HG03103 (cell line): ENCODE measurements around the gene UGT2B7.

ENCODE experiments used
- ATAC-seq: cut with Tn5 transposase; IDR thresholded peaks from one replicate; pipeline ENCODE4 v1.9.1; 2021; ENCODE audit warnings: low read depth; ENCODE audit not compliant: unreplicated experiment

Gene UGT2B7

DNA sequence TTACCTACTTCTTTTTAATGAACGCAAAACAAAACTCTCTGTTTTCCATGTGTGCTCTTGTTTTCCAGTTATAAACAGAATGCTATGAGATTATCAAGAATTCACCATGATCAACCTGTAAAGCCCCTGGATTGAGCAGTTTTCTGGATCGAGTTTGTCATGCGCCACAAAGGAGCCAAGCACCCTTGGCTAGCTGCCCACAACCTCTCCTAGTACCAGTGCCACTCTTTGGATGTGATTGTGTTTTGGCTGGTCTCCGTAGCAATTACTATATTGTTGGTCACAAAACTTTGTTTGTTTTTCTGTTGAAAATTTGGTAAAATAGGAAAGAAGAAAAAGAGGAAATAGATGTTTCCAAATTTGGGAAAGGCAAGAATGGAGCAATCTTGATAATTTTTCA, 51.1 kb downstream of the UGT2B7 start:
- ATAC-seq = no peak

GRCh38 chr4:69154021-69154420, 57.7 kb downstream of the UGT2B7 start:
- no peak for ATAC-seq

- ATAC-seq = no peak
These were observed 60.6 kb downstream of the UGT2B7 start for GRCh38 chr4:69156913-69157312.
